Activated CD4-positive, alpha-beta T cell treated with anti-CD3 and anti-CD28 coated beads, Interleukin-2, amount 50 U/mL, for 24 hours (primary cell): ENCODE results near the gene MSGN1.

Source experiments
- DNase-seq, 2 donors: peaks; one replicate each; pipeline ENCODE4 v3.0.0-alpha.2; 2020; ENCODE audit warnings: low read depth in 1 of 2, low spot score in 1 of 2

MSGN1 gene

GRCh38 chr2:17846676-17847075, 30.4 kb downstream of the MSGN1 start:
- DNase-seq: no peak

- DNase-seq: no peak
Observed at GRCh38 chr2:17847236-17847635, 31.0 kb downstream of the MSGN1 start.

DNA sequence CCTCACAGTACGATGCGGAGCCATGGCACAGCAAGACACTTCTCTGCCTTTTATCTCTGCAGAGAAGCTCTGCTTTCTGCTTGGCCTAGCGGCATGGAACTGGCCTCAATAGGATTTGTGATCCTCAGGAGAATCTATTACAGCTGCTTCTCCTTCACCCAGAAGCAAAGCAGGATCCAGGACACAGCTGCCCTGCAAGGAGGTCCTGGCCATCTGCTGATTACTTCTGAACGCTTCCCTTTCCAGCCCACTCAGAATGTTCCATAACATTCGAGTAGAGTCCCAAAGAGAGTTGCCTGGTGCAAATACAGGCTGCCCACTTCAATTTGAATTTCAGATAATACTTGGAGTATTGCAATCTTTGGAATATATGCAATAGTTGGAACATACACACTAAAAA, 33.0 kb downstream of the MSGN1 start:
- DNase-seq: no peak

GRCh38 chr2:17850151-17850550, 33.9 kb downstream of the MSGN1 start:
- no peak for DNase-seq

GRCh38 chr2:17851731-17852585, 35.7 kb downstream of the MSGN1 start:
- DNase-seq: no peak

- no peak for DNase-seq
Observed at GRCh38 chr2:17853799-17854198, 37.5 kb downstream of the MSGN1 start.

DNA sequence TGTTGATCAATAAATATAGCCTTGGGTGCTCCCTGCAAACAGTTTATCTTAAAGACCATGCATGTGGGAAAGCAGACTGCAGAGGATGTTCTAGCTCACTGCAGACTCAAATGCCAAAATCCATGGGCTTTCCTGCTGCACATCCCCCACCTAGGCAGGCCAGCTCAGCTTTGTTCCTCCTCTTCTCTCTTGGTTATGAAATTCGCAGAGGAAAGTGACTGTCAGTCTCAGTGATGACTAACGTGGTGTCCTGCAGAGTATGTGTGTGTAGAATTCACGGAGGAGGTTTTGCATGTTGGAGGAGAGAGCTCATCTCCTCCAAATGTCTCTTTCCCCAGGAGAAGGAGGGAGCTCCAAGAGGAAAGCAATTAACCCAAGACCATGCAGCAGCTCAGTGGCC, 40.8 kb downstream of the MSGN1 start:
- no peak for DNase-seq

DNA sequence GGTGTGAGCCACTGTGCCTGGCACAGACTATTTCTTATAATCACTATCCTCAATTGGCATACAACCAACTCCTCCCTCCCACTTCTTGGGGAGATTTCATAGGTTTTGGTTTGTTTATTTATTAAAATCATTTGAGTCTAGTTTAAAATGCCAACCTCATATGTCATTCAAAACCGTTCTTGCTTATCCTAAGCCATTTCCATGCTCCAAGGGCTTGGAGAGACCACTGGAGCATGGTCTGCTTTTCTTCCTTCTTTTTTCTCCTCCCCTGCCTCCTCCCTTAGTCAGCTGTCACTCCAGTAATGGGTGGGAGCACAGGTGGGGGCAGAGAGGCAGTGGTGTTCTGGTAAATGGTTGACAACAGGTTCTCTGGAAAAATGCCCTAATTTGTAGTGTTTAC, 41.8 kb downstream of the MSGN1 start:
- no peak for DNase-seq

DNA sequence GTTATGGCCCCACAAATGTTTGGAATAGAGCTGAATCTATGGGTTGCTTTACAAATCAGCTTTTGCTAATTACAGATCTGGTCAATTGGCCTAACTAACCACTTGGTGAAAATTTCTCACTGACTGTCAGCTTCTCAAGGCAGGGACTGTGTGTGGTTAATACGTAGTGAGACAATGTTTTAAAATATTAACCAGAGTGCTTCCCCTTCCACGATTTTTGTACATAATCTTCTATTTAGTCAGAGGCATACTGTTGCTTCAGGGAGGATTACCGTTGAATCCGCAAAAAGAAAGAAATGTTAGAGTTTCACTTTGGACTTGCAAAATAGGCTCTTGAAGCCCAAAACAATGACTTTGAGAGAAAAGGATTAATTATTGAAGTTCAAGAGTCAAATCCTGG, 47.3 kb downstream of the MSGN1 start:
- DNase-seq: no peak

- DNase-seq: no peak
Observed at GRCh38 chr2:17864676-17865075, 48.4 kb downstream of the MSGN1 start.

DNA sequence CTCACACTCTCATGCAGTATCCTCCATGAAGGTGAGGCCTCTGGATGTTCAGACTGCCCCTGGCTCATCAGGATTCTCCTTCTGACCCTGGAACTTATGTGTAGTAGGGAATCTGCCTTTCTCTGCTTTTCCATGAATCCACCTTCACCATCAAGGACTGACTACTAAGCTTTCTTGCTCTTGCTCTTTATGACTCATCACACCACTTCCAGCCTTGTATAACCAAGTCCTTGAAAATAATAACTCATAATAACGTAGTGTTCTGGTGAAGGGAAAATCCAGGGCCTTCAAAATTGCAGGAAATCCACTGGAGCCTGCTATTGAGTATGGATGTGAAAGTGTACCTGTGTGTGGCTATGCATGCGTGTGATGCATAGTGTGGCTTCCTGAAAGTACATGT, 50.9 kb downstream of the MSGN1 start:
- DNase-seq: no peak
